Measurements from ENCODE around the gene TGFBR2. TPM values are rescaled to one million over a fixed set of nuclear protein-coding genes. Genes with fewer than 3 reads are reported as not detected.

The TGFBR2 gene
- total RNA-seq, 1 experiment from 2014 or later: 16.1 TPM

DNA sequence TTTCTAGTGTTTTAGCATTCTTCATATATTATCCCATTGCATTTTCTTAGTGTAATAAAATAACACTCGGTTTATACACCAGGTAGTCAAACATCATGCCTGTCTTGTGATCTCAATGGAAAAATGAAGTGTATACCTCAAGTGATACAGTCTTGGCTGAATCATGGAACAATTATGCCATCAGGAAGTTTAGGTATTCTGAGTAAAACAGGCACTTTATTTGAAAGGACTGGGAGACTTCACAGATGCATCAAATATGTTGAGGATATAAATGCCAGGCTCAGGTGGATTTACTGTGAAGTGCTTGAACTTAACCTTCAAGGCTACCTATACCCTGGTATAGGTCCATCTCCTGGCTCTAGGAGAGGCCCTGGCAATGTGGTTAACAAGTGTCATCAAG is 8.5 kb downstream of the TGFBR2 start:
- Histone ChIP-seq H3K27ac (ENCODE audit: low read depth, low read length, poor library complexity, severe bottlenecking) (no peak overlapping the region), H3K4me1 (ENCODE audit: insufficient read depth, low read length, poor library complexity, severe bottlenecking) (peaks cover 48% of the 10 kb centered on the region), H3K36me3 (ENCODE audit: insufficient read depth, low read length, poor library complexity, severe bottlenecking) (no peaks in the 10 kb centered on the region), H3K27me3 (replicated peaks; ENCODE audit: insufficient read depth, low read depth, low read length, poor library complexity) (no peaks in the 10 kb centered on the region), H3K9me3 (ENCODE audit: low read depth, low read length, poor library complexity, severe bottlenecking) (no peaks in the 10 kb centered on the region), H3K4me3 (ENCODE audit: low read depth, low read length, poor library complexity, severe bottlenecking) (no peak overlapping the region)
- no peak for DNase-seq (ENCODE audit: low spot score)
- POLR2A ChIA-PET (ENCODE audit: low non-redundant PET): no interaction called here
- CTCF ChIA-PET: no interaction called here
- TF ChIP-seq, protein P1, sequence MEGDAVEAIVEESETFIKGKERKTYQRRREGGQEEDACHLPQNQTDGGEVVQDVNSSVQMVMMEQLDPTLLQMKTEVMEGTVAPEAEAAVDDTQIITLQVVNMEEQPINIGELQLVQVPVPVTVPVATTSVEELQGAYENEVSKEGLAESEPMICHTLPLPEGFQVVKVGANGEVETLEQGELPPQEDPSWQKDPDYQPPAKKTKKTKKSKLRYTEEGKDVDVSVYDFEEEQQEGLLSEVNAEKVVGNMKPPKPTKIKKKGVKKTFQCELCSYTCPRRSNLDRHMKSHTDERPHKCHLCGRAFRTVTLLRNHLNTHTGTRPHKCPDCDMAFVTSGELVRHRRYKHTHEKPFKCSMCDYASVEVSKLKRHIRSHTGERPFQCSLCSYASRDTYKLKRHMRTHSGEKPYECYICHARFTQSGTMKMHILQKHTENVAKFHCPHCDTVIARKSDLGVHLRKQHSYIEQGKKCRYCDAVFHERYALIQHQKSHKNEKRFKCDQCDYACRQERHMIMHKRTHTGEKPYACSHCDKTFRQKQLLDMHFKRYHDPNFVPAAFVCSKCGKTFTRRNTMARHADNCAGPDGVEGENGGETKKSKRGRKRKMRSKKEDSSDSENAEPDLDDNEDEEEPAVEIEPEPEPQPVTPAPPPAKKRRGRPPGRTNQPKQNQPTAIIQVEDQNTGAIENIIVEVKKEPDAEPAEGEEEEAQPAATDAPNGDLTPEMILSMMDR (conservative IDR thresholded peaks at IDR 0.05; ENCODE audit: low read depth, low read length): no peak
- TF ChIP-seq EZH2 (IDR thresholded peaks at IDR 0.05; ENCODE audit: borderline replicate concordance, low read depth, low read length, poor library complexity, severe bottlenecking): no peak
- intact Hi-C loops (cut with micrococcal nuclease; ENCODE audit: unreplicated experiment): no loop called here
- no TSS peak for BruUV-seq (replicated peaks)

DNA sequence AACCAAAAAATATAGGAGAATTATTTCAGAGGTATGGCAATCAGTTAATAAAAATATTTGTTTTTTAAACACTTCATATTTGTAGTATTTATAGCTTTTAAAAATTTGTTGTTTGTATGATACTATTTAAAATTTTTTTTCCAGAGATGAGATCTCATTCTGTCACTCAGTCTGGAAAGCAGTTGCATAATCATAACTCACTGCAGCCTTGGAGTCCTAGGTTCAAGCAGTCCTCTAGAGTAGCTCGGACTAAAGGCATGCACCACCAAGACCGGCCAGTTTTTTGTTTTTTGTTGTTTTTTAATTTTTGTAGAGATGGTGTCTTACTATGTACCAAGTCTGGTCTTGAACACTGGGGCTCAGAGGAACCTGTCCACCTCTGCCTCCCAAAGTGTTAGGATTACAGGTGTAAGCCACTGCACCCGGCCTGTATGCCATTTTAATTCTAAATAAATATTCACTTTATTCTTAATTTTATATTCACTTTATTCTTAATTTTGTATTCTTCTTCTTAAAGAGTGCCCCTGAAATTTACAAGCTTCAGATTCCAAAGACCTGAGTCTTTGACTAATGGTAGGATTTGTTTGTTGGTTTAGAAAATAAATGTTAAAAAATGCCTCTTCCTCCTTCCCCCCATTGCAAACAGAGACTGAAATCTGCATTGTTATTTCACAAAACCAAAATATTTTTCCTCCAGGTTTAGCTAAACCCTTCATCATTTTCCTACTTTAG is 9.4 kb downstream of the TGFBR2 start:
- Histone ChIP-seq H3K9me3 (ENCODE audit: low read depth, low read length, poor library complexity, severe bottlenecking) (no peaks in the 10 kb centered on the region), H3K27me3 (replicated peaks; ENCODE audit: insufficient read depth, low read depth, low read length, poor library complexity) (no peaks in the 10 kb centered on the region), H3K4me1 (ENCODE audit: insufficient read depth, low read length, poor library complexity, severe bottlenecking) (peaks cover 46% of the 10 kb centered on the region), H3K4me3 (ENCODE audit: low read depth, low read length, poor library complexity, severe bottlenecking) (no peak overlapping the region), H3K27ac (ENCODE audit: low read depth, low read length, poor library complexity, severe bottlenecking) (no peak overlapping the region), H3K36me3 (ENCODE audit: insufficient read depth, low read length, poor library complexity, severe bottlenecking) (no peaks in the 10 kb centered on the region)
- POLR2A ChIA-PET (ENCODE audit: low non-redundant PET): no interaction called here
- no peak for DNase-seq (ENCODE audit: low spot score)
- no TSS peak for BruUV-seq (replicated peaks)
- intact Hi-C loops (cut with micrococcal nuclease; ENCODE audit: unreplicated experiment): no loop called here
- no peak for TF ChIP-seq EZH2 (IDR thresholded peaks at IDR 0.05; ENCODE audit: borderline replicate concordance, low read depth, low read length, poor library complexity, severe bottlenecking)
- CTCF ChIA-PET: interaction anchor here (0.6 kb wide), 1 partner anchor 603 kb away, joined by 3 read pairs; no protein-coding TSS in a partner anchor

DNA sequence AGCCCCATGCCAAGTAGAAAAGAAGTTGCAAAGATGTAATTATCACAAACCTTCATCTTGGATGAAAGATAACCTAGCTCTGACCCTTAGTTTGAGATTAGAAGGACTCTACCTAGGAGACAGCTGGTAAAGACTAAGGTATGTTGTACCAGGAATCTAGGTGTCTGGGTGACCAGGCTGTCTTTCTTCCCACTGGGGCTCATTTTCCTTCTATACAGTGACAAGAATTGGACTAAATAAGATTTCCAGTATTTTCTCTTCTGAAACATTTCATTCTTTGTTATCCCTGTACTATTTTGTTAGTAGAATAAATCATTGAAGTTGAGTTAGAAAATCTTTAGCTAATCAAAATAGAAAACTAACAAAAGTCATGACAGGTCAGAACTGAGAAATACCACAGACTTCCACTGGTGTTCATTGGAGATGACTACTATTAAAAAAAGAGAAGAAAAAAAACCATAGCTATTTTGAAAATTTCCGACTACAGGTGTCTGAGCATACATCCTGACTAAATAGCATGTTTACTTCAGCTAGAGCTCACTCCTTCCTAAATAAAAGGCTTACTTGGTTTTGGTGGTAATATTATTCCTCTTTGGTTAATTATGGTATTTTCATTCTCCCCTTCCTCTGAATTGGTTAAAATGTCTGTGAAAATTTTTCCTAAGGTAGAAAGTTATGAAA is 10.1 kb downstream of the TGFBR2 start:
- H3K27ac ChIP-seq (ENCODE audit: low read depth, low read length, poor library complexity, severe bottlenecking): no peak overlapping the region
- no TSS peak for BruUV-seq (replicated peaks)

More for the DNA sequence above, 10.1 kb downstream of the TGFBR2 start:
- intact Hi-C loops (cut with micrococcal nuclease; ENCODE audit: unreplicated experiment): no loop called here
- Histone ChIP-seq H3K4me1 (ENCODE audit: insufficient read depth, low read length, poor library complexity, severe bottlenecking) (peaks cover 39% of the 10 kb centered on the region), H3K36me3 (ENCODE audit: insufficient read depth, low read length, poor library complexity, severe bottlenecking) (no peaks in the 10 kb centered on the region), H3K27me3 (replicated peaks; ENCODE audit: insufficient read depth, low read depth, low read length, poor library complexity) (no peaks in the 10 kb centered on the region), H3K9me3 (ENCODE audit: low read depth, low read length, poor library complexity, severe bottlenecking) (no peaks in the 10 kb centered on the region), H3K4me3 (ENCODE audit: low read depth, low read length, poor library complexity, severe bottlenecking) (no peak overlapping the region)
- TF ChIP-seq, protein P1 (conservative IDR thresholded peaks at IDR 0.05; ENCODE audit: low read depth, low read length): no peak
- TF ChIP-seq EZH2 (IDR thresholded peaks at IDR 0.05; ENCODE audit: borderline replicate concordance, low read depth, low read length, poor library complexity, severe bottlenecking): no peak
- no peak for DNase-seq (ENCODE audit: low spot score)
- ChIA-PET CTCF (interaction anchor here (0.6 kb wide), 1 partner anchor 604 kb away, joined by 3 read pairs; no protein-coding TSS in a partner anchor), POLR2A (ENCODE audit: low non-redundant PET) (no interaction called here)
